HG02678 (cell line): Measurements from ENCODE around the gene DRAXIN.

Source experiments
- ATAC-seq: cut with Tn5 transposase; IDR thresholded peaks from one replicate; pipeline ENCODE4 v1.9.1; 2021; ENCODE audit warnings: mild to moderate bottlenecking, moderate library complexity; ENCODE audit not compliant: unreplicated experiment

DRAXIN gene

GRCh38 chr1:11684070-11684469, 7.4 kb upstream of the DRAXIN start:
- no peak for ATAC-seq

GRCh38 chr1:11685210-11685752, 6.2 kb upstream of the DRAXIN start:
- no peak for ATAC-seq

GRCh38 chr1:11688506-11688905, 3.0 kb upstream of the DRAXIN start:
- no peak for ATAC-seq

- no peak for ATAC-seq
Measured at GRCh38 chr1:11690397-11691301, 861 bp upstream of the DRAXIN start.

GRCh38 chr1:11691928-11692711, 610 bp downstream of the DRAXIN start:
- ATAC-seq = no peak

- no peak for ATAC-seq
Measured at GRCh38 chr1:11693024-11693590, 1.6 kb downstream of the DRAXIN start.

- ATAC-seq = no peak
Measured at GRCh38 chr1:11693917-11694316, 2.4 kb downstream of the DRAXIN start.

GRCh38 chr1:11695861-11696260, 4.4 kb downstream of the DRAXIN start:
- ATAC-seq = no peak

GRCh38 chr1:11697188-11697892, 5.8 kb downstream of the DRAXIN start:
- ATAC-seq = no peak

- ATAC-seq = no peak
Measured at GRCh38 chr1:11697893-11698210, 6.3 kb downstream of the DRAXIN start.

GRCh38 chr1:11700601-11701467, 9.3 kb downstream of the DRAXIN start:
- ATAC-seq = no peak

GRCh38 chr1:11701551-11701961, 10.0 kb downstream of the DRAXIN start:
- no peak for ATAC-seq

- ATAC-seq = no peak
Measured at GRCh38 chr1:11701981-11702803, 10.7 kb downstream of the DRAXIN start.

- ATAC-seq = no peak
Measured at GRCh38 chr1:11703357-11704193, 12.1 kb downstream of the DRAXIN start.

- no peak for ATAC-seq
Measured at GRCh38 chr1:11704194-11704529, 12.7 kb downstream of the DRAXIN start.

- ATAC-seq = no peak
Measured at GRCh38 chr1:11704691-11705475, 13.4 kb downstream of the DRAXIN start.

- no peak for ATAC-seq
Measured at GRCh38 chr1:11705596-11705995, 14.1 kb downstream of the DRAXIN start.

- ATAC-seq = no peak
Measured at GRCh38 chr1:11706292-11706691, 14.8 kb downstream of the DRAXIN start.
